Epithelial cell of esophagus (primary cell): ENCODE measurements around the gene ANAPC15.

Source experiments
- DNase-seq: peaks from one replicate; pipeline ENCODE4 v3.0.0; 2010; ENCODE audit warnings: low read depth
- H3K4me3 ChIP-seq: 2 replicates; pipeline ENCODE4 v1.5.1; 2011; ENCODE audit warnings: mild to moderate bottlenecking, low read length, control low read depth
- TF ChIP-seq, protein P1 (sequence below): IDR thresholded peaks from 2 replicates; pipeline ENCODE4 v1.5.1; 2011; ENCODE audit warnings: low read depth, mild to moderate bottlenecking, low read length, control low read depth, inconsistent platforms; ENCODE audit not compliant: insufficient read depth; ENCODE audit errors: missing control alignments

ANAPC15 gene

GRCh38 chr11:72102162-72102561 is 10.3 kb downstream of the ANAPC15 start:
- TF ChIP-seq, protein P1, sequence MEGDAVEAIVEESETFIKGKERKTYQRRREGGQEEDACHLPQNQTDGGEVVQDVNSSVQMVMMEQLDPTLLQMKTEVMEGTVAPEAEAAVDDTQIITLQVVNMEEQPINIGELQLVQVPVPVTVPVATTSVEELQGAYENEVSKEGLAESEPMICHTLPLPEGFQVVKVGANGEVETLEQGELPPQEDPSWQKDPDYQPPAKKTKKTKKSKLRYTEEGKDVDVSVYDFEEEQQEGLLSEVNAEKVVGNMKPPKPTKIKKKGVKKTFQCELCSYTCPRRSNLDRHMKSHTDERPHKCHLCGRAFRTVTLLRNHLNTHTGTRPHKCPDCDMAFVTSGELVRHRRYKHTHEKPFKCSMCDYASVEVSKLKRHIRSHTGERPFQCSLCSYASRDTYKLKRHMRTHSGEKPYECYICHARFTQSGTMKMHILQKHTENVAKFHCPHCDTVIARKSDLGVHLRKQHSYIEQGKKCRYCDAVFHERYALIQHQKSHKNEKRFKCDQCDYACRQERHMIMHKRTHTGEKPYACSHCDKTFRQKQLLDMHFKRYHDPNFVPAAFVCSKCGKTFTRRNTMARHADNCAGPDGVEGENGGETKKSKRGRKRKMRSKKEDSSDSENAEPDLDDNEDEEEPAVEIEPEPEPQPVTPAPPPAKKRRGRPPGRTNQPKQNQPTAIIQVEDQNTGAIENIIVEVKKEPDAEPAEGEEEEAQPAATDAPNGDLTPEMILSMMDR, result no peak
- H3K4me3 ChIP-seq, result peak overlapping the region; percentile 99
- no peak for DNase-seq

- H3K4me3 ChIP-seq, result no peak overlapping the region
- DNase-seq, result no peak
Measured at GRCh38 chr11:72100462-72100861, 12.0 kb downstream of the ANAPC15 start.

DNA sequence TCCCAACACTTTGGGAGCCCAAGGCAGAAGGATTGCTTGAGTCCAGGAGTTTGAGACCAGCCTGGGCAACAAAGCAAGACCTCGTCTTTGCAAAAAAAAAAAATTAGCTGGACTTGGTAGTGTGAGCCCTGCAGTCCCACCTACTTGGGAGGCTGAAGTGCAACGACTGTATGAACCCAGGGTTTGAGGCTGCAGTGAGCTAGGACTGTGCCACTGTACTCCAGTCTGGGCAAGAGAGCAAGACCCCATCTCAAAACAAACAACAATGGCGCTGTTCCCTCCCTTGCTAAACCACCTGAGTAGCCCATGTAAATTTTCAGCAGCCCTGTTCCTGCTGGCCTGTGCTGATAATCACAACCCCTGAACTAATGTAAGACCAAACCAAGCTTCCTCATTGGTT is 12.5 kb downstream of the ANAPC15 start:
- no peak overlapping the region for H3K4me3 ChIP-seq
- no peak for DNase-seq
- TF ChIP-seq, protein P1, result no peak

More at GRCh38 chr11:72100462-72100861, 12.0 kb downstream of the ANAPC15 start:
- TF ChIP-seq, protein P1, result no peak

DNA sequence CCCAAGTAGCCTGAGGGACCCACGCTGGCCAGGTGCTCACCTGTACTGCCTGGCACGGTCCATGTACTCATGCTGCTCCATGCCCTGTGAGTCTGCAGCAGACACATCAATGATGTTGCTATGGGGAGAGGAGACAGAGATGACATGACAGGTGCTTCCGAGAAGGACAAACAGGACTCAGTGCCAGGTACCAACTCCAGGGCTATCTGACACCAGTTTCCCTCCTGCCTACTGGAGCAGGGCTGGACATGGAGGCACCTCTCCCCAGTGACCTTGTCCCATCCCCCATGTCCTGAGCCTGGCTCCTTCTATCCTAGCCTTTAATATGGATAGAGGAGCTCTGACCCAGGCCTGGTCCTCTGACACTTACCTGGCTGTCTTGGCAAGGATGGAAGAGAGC is 13.8 kb downstream of the ANAPC15 start:
- no peak overlapping the region for H3K4me3 ChIP-seq
- DNase-seq, result no peak
- TF ChIP-seq, protein P1, result no peak

GRCh38 chr11:72091292-72091691 is 21.2 kb downstream of the ANAPC15 start:
- no peak overlapping the region for H3K4me3 ChIP-seq
- TF ChIP-seq, protein P1, result peak; percentile 89
- DNase-seq, result peak; percentile 62

DNA sequence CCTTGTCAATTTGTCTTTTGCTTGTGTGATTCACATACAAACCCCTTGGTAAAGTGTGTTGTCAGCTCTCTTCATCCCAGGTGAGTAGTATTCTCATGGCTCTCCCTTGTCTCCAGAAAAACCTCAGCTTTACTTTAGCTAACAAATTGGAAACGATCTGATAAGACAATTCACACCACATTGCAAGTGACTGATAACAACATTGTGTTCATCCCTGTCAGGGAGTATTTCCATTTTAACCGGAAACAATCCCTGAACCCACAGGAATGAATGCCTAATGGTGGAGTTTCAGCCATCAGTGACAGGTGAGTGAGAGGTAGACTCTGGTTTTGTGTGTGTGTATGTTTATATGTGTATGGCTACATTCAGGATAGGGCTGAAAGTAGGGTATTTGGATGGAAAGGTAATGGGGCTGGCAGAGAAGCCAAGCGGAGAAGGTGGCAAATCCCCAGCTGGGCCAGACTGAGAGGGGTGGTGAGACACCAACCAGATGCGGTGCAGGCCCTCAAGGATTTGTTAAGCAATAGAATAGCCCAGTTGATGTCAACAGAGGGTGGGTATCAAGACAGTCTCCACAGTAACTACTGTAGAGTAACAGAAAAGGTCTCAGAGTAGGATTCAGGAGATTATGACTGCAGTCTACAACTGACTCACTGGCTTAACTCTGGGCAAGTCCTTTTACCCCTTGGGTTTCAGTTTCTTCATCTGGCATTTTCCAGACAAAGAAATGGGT is 24.3 kb downstream of the ANAPC15 start:
- no peak overlapping the region for H3K4me3 ChIP-seq
- no peak for DNase-seq
- TF ChIP-seq, protein P1, result no peak
